Aorta (tissue), 5 donors: Measurements from ENCODE around the gene BLM. TPM values are rescaled to one million over a fixed set of nuclear protein-coding genes. Genes with fewer than 3 reads are reported as not detected.
"Not testable (repeated sequence)": the region's sequence is repeated elsewhere in the genome, so short reads cannot be mapped to it uniquely, and the experiment has no call there.

Experiments
- ATAC-seq: fragments of 200-7000 bp; cut with Tn5 transposase; one replicate; pipeline ENCODE4 v1.9.1; 2022; ENCODE audit warnings: moderate library complexity; ENCODE audit not compliant: low FRiP score
- DNase-seq, 2 donors: peaks; one replicate each; pipeline ENCODE4 v3.0.0-alpha.2; 2020
- H3K27ac ChIP-seq, 2 donors: one replicate each; pipeline ENCODE4 v1.5.1; 2013; ENCODE audit warnings: low read length in 2 of 2, mild to moderate bottlenecking in 2 of 2, moderate library complexity in 2 of 2, control low read depth in 1 of 2, inconsistent platforms in 1 of 2, low read depth in 1 of 2
- H3K27me3 ChIP-seq, 2 donors: one replicate each; pipeline ENCODE4 v1.6.1; 2013; ENCODE audit warnings: control low read depth in 1 of 2, low read length in 1 of 2, mild to moderate bottlenecking in 1 of 2, moderate library complexity in 1 of 2; ENCODE audit not compliant: insufficient read depth in 2 of 2, control insufficient read depth in 1 of 2
- H3K36me3 ChIP-seq, 2 donors: one replicate each; pipeline ENCODE4 v1.6.1; 2013; ENCODE audit warnings: control low read depth in 1 of 2, low read length in 1 of 2, mild to moderate bottlenecking in 1 of 2; ENCODE audit not compliant: insufficient read depth in 2 of 2, control insufficient read depth in 1 of 2
- H3K4me1 ChIP-seq, 2 donors: one replicate each; pipeline ENCODE4 v1.6.1; 2013; ENCODE audit warnings: low read length in 2 of 2, control low read depth in 1 of 2, mild to moderate bottlenecking in 1 of 2, moderate library complexity in 1 of 2; ENCODE audit not compliant: insufficient read depth in 2 of 2, control insufficient read depth in 1 of 2
- H3K4me3 ChIP-seq, 2 donors: one replicate each; pipeline ENCODE4 v1.5.1; 2013; ENCODE audit warnings: low read length in 2 of 2, control low read depth in 1 of 2, mild to moderate bottlenecking in 1 of 2
- H3K9me3 ChIP-seq: one replicate; pipeline ENCODE4 v1.6.1; 2013; ENCODE audit warnings: mild to moderate bottlenecking, low read length; ENCODE audit not compliant: control insufficient read depth
- WGBS, 2 donors: extraction: QIAGEN DNeasy Blood & Tissue Kit; methylation state at CpG; one replicate each; pipeline ENCODE4 v1.1.7; 2013; 5-methylcytosine and 5-hydroxymethylcytosine counted together
- intact Hi-C, 2 donors: fragments of 100-400 bp; cut with DNase I; formaldehyde crosslinking; loops; one replicate each; pipeline versions ENCODE4 v1.14.2 to v1.15.0; 2022
- polyA plus RNA-seq, 2 donors: library from polyadenylated mRNA; stranded (reverse); fragments of 200-250 nt; gene quantifications; one replicate each; pipeline ENCODE4 v1.2.3, GENCODE V29; 2013
- total RNA-seq, 2 donors: library from RNA; stranded (reverse); fragmentation: NEBNext Ultra II Directional; extraction: Animal tissue kit (Norgen Biotek cat#: 25700); gene quantifications; one replicate each; pipeline ENCODE4 v1.2.1, GENCODE V29; 2021
- donor health status: healthy with polysubstance abuse.
- donor health status: Bipolar disorder and iron deficiency.
- donor health status: DM: no; HTN: no; CAD: no.
- donor health status: DM: no; HTN: no; CAD: no.
- donor health status: DM: yes; HTN: yes; CAD: no.

BLM gene
- total and polyA plus RNA-seq, 4 donors: 0.94 to 3.2 (median 1.5) TPM; not detected in 1

DNA sequence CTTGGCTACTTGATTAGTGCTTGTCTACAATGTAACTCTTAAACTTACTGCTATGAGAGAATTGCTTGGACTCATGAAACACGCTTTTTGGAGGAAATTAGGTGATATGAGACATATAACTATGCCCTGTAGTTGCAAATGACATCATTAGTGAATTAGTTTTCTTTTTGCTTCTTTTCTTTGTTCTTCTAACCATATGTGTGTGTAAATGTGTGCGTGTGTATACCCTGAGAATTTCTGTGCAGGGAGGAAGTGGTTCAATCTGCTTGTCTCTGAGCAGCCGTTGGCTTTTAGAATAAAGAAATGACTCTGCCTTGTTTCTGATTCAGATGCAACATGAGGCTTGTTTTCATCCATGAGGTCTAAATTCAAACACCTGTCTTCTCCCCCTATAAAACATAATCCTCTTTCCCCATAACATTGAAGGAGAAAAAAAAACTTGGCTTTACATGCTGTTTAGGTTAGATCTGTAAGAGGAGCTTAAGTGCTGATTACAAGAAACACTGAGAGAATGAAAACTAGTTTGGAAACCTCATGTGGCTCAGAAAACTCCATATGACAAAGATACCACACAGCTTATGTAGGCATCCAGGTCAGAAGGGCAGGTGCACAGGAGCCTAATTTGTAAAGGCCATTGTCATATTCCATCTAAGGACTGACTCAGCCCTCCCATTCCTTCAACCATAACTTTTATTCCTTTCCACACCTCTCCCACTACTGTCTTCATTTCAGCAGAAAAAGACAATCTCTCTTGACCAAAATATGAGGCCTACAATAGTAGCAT lies 30.5 kb upstream of the BLM start:
- Histone ChIP-seq H3K4me3 (no peak overlapping the region), H3K27me3 (no peaks in the 10 kb centered on the region), H3K27ac (no peak overlapping the region), H3K36me3 (no peaks in the 10 kb centered on the region), H3K4me1 (no peaks in the 10 kb centered on the region), H3K9me3 (no peaks in the 10 kb centered on the region)
- no peak for ATAC-seq
- no peak for DNase-seq
- 87 to 94% methylated on average over 3 of the region's 3 CpGs for WGBS, 2 donors
- intact Hi-C loops: no loop called here

DNA sequence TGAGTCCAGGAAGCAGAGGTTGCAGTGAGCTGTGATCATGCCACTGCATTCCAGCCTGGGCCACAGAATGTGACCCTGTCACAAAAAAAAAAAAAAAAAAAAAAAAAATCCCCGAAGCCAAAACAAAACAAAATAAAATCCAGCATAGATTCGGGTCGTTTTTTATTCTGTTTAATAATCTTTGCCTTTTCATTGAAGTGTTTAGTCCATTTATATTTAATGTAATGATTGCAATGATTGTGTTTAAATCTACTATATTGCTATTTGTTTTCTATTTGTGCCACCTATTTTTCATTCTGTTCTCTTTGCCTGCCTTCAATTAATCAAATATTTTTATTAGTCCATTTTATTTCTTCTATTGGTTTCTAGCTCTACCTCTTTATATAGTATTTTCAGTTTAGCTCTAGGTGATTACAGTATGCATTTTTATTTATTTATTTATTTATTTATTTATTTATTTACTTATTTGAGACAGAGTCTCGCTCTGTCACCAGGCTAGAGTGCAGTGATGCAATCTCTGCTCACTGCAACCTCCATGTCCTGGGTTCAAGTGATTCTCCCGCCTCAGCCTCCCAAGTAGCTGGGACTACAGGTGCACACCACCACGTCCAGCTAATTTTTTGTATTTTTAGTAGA lies 27.7 kb upstream of the BLM start:
- 82 to 87% methylated on average over 6 of the region's 6 CpGs for WGBS, 2 donors
- H3K4me1 ChIP-seq, H3K27me3 ChIP-seq, H3K27ac ChIP-seq, H3K4me3 ChIP-seq, intact Hi-C loops, DNase-seq, ATAC-seq, H3K9me3 ChIP-seq, H3K36me3 ChIP-seq: not testable (repeated sequence)

- intact Hi-C loops: loop anchor here in 1 of 2 donors (5.0 kb wide), 1 partner anchor 43 kb away; no protein-coding TSS in a partner anchor
- H3K27me3 ChIP-seq: no peaks in the 10 kb centered on the region
- WGBS, 2 donors: 13 to 18% methylated on average over 2 of the region's 2 CpGs
- no peaks in the 10 kb centered on the region for H3K36me3 ChIP-seq
- H3K4me1 ChIP-seq: no peaks in the 10 kb centered on the region
- H3K4me3 ChIP-seq: no peak overlapping the region
- DNase-seq (no peak), ATAC-seq (no peak)
- no peak overlapping the region for H3K27ac ChIP-seq
- no peaks in the 10 kb centered on the region for H3K9me3 ChIP-seq
These were observed 26.6 kb upstream of the BLM start for GRCh38 chr15:90690585-90690984.

DNA sequence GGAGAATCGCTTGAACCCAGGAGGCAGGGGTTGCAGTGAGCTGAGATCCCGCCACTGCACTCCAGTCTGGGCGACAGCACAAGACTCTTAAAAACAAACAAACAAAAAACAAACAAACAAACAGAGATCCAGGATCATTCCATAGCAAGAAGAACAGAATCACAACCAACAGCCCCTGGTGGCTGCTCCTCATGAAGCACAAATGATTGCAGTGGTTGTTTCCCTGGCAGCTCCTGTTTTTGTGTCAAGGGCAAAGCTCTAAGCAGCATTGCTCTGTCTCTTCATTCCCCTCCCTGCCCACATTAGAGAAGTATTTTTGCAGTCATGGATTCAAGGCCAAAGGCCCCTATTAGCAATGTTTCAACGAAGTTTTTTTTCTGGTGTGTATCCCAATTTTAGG lies 25.8 kb upstream of the BLM start:
- intact Hi-C loops: loop anchor here in 1 of 2 donors (5.0 kb wide), 1 partner anchor 44 kb away; no protein-coding TSS in a partner anchor
- Histone ChIP-seq H3K27ac (no peak overlapping the region), H3K4me1 (no peaks in the 10 kb centered on the region), H3K4me3 (no peak overlapping the region), H3K9me3 (no peaks in the 10 kb centered on the region), H3K27me3 (no peaks in the 10 kb centered on the region), H3K36me3 (no peaks in the 10 kb centered on the region)
- DNase-seq (no peak), ATAC-seq (no peak)
- 97 to 98% methylated on average over 4 of the region's 4 CpGs for WGBS, 2 donors

GRCh38 chr15:90691982-90692773 lies 25.0 kb upstream of the BLM start:
- Histone ChIP-seq H3K9me3 (no peaks in the 10 kb centered on the region), H3K27me3 (no peaks in the 10 kb centered on the region), H3K4me1 (no peaks in the 10 kb centered on the region), H3K27ac (no peak overlapping the region), H3K4me3 (no peak overlapping the region), H3K36me3 (no peaks in the 10 kb centered on the region)
- WGBS, 2 donors: 92 to 98% methylated on average over 4 of the region's 4 CpGs
- intact Hi-C loops: loop anchor here (2.0 to 5.0 kb wide), 2 partner anchors 43 to 45 kb away; no protein-coding TSS in a partner anchor
- DNase-seq (no peak), ATAC-seq (no peak)

- ATAC-seq (no peak), DNase-seq (no peak)
- intact Hi-C loops: loop anchor here in 1 of 2 donors (5.0 kb wide), 1 partner anchor 48 kb away; no protein-coding TSS in a partner anchor
- no peaks in the 10 kb centered on the region for H3K36me3 ChIP-seq
- no peaks in the 10 kb centered on the region for H3K4me1 ChIP-seq
- no peaks in the 10 kb centered on the region for H3K9me3 ChIP-seq
- no peak overlapping the region for H3K4me3 ChIP-seq
- H3K27ac ChIP-seq: no peak overlapping the region
- no peaks in the 10 kb centered on the region for H3K27me3 ChIP-seq
These were observed 22.2 kb upstream of the BLM start for GRCh38 chr15:90694987-90695386.

DNA sequence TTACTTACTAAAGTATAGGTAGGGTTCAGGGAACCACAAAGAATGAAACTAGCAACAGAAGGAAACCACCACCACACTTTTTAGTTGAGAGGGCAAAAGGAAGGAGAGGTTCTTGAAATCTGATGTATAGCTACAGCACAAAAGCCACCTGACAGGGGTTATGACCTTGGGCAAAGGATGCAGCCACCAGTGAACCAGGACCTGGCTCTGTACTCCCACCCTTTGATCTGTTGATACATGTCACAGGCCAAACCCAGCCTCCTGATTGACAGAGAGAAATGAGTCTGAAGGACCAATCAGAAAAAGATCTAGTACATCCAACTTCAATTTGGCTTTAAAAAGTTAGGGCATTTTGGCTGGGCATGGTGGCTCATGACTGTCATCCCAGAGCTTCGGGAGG lies 20.0 kb upstream of the BLM start:
- DNase-seq (no peak), ATAC-seq (no peak)
- Histone ChIP-seq H3K4me1 (no peaks in the 10 kb centered on the region), H3K36me3 (no peaks in the 10 kb centered on the region), H3K27me3 (no peaks in the 10 kb centered on the region), H3K4me3 (no peak overlapping the region), H3K9me3 (no peaks in the 10 kb centered on the region), H3K27ac (no peak overlapping the region)
- intact Hi-C loops: no loop called here
- 93 to 100% methylated on average over 1 of the region's 1 CpG for WGBS, 2 donors

- intact Hi-C loops: no loop called here
- Histone ChIP-seq H3K27ac (no peak overlapping the region), H3K36me3 (no peaks in the 10 kb centered on the region), H3K4me1 (no peaks in the 10 kb centered on the region), H3K9me3 (no peaks in the 10 kb centered on the region), H3K4me3 (no peak overlapping the region), H3K27me3 (no peaks in the 10 kb centered on the region)
- 90% methylated on average over 3 of the region's 3 CpGs for WGBS, 2 donors
- no peak for ATAC-seq
- no peak for DNase-seq
These were observed 18.5 kb upstream of the BLM start for GRCh38 chr15:90698629-90699028.
